Nucleus accumbens (tissue), 56 donors: ENCODE results near the gene SLC25A41.
A peak's percentile ranks its signal among the peaks of the same experiment; 100 is the strongest.
"Not testable (repeated sequence)": the region's sequence is repeated elsewhere in the genome, so short reads cannot be mapped to it uniquely, and the experiment has no call there.

Experiments used
- DNase-seq, 56 donors: peaks; one replicate each; lab custom pipeline; 2025; lab: John Stamatoyannopoulos, UW

The SLC25A41 gene

DNA sequence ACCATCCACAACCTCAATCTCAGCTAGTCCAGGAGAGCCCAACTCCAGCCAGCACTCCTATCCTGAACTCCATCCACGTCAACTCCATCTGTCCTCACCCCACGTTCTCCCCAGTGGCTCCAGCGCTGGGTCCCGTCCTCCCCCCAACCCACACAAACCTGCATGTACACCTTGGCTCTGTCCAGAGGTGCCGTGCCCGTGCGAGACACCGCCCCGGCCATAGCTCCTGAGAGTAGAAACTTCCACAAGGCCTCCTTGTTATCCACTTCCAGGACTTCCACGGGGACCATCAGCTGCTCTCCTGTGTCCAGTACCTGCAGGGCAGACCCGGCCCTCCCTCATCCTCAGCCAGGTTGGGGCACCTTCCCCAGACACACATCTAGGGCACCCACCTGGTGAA, 1.7 kb downstream of the SLC25A41 start:
- DNase-seq = no peak

- no peak for DNase-seq
Measured at GRCh38 chr19:6429419-6430221, 3.9 kb downstream of the SLC25A41 start.

DNA sequence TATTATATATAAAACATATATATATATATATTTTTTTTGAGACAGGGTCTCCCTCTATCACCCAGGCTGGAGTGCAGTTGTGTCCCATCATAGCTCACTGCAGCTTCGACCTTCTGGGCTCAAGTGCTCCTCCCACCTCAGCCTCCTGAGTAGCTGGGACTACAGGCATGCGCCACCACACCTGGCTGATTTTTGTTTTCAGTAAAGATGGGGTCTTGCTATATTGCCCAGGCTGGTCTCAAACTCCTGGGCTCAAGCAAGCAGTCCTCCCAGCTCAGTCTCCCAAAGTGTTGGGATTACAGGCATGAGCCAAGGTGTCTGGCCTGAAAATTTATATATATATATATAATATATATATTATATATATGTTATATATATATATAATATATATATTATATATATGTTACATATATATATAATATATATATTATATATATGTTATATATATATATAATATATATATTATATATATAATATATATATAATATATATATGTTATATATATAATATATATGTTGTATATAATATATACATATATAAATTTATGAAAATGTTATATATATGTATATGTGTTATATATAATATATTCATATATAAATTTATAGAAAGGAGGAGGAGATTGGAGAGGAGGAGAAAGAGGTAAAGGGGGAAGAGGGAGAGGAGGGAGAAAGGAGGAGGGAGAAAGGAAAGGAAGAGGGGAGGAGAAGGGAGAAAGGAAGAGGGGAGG, 4.7 kb downstream of the SLC25A41 start:
- not testable (repeated sequence) for DNase-seq

DNA sequence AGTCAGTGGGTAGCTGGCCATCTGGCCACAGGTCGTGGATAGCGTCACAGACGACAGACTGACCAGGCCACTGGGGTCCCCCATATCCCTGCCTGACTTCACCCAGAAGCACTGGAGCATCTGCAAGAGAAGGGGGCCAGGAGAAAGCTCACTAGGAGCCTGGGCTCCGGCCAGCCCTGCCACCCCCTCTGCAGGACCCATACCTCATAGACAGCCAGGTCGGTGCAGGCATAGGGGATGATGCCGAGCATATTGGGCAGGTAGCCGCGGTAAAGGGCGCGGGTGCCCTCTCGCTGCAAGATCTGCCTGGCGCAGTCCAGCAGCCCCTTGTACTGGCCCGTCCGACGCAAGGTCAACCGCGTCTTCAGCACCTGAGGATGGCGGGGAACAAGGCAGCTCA, 6.4 kb downstream of the SLC25A41 start:
- no peak for DNase-seq

GRCh38 chr19:6425732-6426620, 7.6 kb downstream of the SLC25A41 start:
- no peak for DNase-seq

DNA sequence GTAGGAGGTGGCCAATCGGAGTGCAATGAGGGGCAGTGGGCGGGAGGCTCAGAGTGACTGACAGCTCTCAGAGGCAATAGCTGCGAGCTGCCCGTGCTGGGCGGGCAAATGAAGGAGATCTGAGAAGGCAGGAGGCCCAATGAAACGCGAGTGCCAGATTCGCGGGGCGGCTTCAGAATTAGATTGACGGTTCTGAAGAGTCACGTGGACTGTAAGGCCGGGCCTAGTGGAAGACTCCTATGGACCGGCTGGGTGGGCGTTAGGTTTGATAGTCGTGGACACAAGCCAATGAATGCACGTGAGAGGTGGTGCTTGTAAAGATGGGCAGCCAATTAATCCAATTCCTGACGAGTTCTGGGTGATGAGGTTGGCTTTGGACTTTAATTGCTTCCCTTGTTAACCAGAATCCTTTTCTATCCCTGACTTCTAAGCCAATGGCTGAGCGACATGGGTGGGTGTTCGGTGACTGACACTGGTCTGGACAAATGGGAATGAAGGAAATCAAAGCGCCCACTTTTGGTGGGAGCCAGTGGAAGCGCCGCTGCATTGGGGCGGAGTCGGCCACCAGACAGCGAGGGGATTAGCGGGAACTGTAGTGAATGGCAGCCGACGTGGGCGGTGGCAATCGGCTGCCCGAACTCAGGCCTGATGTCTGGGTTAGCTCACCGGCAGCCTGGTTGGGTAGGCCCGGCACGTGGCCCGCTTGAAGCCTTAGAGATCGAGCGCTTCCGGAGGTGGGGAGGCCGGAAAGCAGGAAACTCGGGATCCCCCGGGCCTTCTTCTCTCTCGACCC, 8.4 kb downstream of the SLC25A41 start:
- DNase-seq = peak; percentile 92 to 100 (median 100)

GRCh38 chr19:6424195-6424938, 9.2 kb downstream of the SLC25A41 start, which contains the start of gene KHSRP:
TSS of gene KHSRP (minus strand) at chr19:6424811. CDS start at chr19:6424701, 110 bp downstream.
- DNase-seq = peak in 7 of 56 donors; percentile 6 to 41 (median 23)

DNA sequence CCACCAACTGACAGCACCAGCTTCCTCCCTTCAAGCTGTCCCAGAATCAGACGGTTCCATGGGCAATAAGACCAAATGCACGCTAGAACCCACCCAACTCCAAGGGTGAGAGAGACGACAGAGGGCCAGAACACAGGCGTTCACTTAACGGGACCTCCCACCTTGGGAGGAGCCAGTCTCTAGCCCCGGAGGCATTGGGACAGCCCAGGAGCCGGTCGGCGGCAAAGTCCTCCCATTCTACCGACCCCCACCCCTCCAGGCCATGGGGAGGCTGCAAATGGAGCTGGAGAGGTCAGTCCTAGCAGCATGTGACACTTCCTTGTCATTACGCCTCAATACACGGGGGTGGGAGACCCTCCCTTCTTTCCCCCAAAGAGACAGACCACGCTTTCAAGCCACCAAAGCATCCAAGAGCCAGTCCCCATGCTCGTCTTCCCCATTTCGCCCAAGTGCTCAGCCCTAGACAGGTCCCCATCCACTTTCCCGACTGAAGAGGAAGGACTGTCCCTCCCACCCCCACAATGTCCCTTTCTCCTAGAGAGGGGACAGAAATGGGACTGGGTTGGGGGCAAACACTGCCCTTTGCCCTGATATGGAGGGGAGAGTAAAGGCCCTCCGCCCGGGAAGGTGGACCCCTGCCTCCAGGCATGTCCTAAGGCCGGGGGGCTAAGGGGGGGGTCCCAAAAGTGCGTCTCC, 9.9 kb downstream of the SLC25A41 start:
- peak in 1 of 56 donors; percentile 1 for DNase-seq

DNA sequence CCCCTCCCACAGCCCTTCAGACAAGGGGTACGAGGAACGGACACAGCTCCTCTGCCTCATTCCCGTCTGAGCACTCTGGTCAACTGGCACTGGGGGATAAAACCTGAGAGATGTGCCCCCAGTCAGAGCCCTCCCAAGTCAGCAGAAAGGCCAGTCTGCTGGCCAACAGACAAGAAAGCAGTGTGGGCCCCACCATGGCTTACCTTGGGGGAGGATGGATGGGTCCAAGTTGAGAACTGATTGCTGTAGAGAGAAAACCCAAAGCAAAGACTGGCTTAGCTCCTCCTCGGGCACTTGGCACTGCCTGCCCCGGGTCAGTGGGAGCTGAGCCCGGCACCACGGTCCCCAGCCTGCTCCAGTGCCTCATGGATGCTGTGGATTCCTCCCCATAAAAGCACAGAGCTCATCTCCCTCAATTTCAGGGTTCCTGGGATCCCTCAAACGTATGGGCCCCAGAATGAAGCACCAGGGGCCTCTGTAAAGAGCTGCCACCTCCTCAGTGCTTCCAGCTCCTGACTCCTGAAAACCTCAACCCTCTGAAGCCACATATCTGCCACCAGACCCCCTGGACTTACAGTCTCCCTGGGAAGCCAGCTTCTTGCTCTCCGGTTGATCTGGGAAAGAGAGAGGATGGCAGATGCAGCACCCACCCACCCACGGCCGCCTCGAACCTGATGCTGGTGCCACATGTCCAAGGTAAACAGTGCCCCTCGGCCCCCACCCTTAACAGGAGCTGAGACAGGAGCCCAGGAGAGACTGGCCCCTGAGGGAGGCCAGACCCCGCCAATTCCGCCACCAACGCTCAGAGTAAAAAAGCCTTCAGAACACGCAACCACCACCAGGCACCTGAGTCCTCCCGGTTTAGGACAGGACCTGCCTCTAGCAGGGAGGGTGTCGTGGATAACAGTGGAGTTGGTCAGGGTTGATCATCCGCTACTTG, 12.2 kb downstream of the SLC25A41 start:
- DNase-seq = no peak

GRCh38 chr19:6418562-6418932, 15.0 kb downstream of the SLC25A41 start:
- no peak for DNase-seq

DNA sequence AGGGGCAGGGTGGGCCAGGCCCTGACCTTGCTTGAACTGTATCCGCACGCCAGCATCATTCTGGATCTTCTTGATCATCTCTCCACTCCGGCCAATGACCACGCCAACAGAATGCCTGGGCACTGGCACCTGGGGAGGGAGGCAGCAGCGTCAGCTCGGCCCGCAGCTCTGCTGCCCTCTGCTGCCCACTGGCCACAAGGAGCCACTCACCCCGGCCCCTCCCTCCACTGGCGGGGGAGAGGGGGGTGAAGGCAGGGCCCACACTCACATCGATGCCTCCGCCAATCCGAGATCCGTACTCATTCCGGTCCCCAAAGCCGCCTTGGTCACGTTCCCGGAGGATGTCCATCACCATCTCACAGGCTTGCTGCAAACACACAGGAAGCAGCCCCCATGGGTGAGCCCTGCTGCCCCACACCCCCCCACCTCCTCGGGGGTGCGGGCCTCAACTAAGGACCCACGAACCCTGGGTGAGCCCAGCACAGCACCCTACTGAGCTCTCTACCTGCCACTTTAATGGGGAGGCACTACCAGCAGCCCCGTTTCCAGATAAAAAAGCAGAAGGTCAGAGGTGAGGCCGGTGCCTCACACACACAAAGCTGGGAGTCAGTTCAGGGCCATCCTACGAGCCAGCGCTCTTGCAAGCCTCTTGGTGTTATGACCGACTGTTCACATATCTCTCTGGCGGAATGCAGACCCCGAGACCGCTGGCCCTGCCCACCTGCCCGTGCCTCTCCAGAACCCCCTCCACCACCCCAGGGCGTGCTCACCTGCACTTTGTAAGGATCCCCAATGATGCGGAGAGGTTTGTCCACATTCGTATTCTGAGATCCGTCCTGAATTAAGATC, 15.6 kb downstream of the SLC25A41 start:
- peak in 39 of 56 donors; percentile 2 to 75 (median 37) for DNase-seq

DNA sequence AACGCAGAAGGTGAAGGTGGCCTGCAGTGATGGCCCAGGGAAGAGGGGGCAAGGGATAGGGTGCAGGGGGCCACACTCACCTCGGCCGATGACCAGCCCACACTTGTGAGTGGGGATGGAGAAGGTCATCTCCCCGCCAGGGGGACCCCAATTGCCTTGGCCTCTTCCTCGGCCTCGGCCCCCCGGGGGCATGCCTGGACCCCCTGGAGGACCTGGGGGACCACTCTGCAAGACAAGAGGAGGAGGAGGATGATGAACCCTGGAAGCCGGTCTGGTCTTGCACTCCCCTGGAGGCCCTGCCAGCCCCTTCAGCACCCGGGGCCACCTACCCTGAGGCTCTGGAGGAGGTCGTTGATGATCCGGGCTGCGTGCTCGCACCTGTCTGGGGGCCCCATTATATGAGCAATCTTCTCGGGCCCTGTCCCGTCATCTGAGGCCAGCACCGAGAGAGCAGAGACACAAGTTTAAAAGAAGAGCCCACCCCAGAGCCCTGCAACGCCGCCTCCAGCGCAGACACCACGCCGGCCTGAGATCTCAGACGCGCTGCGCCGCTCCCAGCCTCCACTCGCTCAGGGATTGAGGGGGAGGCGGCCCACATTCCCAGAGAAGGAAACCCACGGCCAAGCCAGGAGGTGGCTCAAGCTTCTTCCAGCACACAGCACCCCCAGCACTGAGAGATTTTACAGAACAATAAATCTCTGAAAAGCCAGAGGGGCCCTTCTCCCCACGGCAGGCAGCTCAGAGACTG, 16.7 kb downstream of the SLC25A41 start:
- DNase-seq = peak in 2 of 56 donors; percentile 18 to 20

GRCh38 chr19:6415591-6416190, 17.9 kb downstream of the SLC25A41 start:
- no peak for DNase-seq

DNA sequence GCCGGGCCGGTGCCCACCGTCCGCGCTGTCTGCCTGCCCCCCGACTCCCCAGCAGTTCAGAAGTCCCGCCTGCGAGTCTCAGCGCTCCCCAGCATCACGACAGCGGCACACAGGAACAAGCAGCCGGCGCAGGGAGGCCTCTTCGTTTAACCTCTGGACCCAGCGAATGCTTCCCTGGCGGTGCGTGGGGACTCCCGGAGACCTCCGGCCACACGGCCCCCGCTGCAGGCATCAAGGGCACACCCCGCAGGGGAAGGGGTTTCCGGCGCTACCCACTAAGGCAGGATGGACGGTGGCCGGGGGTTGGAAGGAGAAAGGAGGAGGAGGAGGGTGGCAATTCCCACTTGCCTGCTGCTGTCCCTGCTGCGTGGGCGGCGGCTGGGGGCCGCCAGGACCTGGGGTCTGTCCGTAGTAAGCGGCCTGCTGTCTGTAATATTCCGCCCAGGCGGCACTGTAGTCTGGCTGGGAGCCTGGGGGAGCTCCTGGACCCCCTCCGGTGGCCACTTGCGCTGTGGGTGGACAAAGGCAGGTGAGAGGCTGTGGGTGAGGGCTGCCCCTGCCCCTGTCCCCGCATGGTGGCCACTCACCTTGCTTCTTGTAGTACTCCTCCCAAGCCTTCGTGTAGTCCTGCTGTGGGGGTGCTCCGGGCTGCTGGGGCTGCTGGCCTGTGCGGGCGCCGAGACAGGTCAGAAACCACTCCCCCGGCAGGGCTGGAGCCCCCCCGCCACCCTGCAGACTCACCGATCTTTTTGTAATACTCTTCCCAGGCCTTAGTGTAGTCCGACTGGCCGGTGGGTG, 18.6 kb downstream of the SLC25A41 start:
- no peak for DNase-seq
